Heart left ventricle (tissue), 13 donors: ENCODE data around the gene AURKB.

Experiments used
- CTCF ChIP-seq, 12 donors: fragments of 200-600 bp; sonication (generic) in 4 of 12; IDR thresholded peaks; one replicate each; pipeline versions ENCODE4 v1.5.0 to v1.8.0; 2018 to 2022; ENCODE audit warnings: antibody characterized with exemption in 12 of 12, mild to moderate bottlenecking in 5 of 12
- POLR2A ChIP-seq, 2 donors: fragments of 450-650 bp; IDR thresholded peaks; one replicate each; pipeline ENCODE4 v1.6.1; 2017; ENCODE audit warnings: antibody characterized with exemption in 2 of 2, mild to moderate bottlenecking in 2 of 2, moderate library complexity in 2 of 2
- donor health status: ischemic (EF 13 %, LVEDD 7.1; RV severe dilation, severe dysfunction).
- donor health status: DM: no; HTN: yes; CAD: no.
- donor health status: DM: no; HTN: no; CAD: no.
- donor health status: ischemic (EF 25% LVEDD 6.9; RV normal size, moderate dysfunction).
- donor health status: ischemic (EF 25% LVEDD 5.7; RV mildly dilated, moderate dysfunction).
- donor health status: ischemic (EF 35%, LVEDD 5.7; RV mildly dilated, moderate dysfunction).
- donor health status: nonischemic (EF 11% LVEDD 7.7; RV severe dilation, severe dysfunction).
- donor health status: DM: yes; HTN: yes; CAD: no.
- donor health status: PGD.
- donor health status: ischemic (EF 29% LVEDD 5.4; RV normal size, mild dysfunction).
- donor health status: nonischemic (EF 23%, LVEDD 6.1; RV moderate dilation, normal function).

GRCh38 chr17:8256691-8257090 is 46.3 kb upstream of the AURKB start:
- no peak for TF ChIP-seq CTCF (IDR thresholded peaks at IDR 0.05)
- TF ChIP-seq POLR2A (IDR thresholded peaks at IDR 0.05): no peak
